HepG2 (cell line): Measurements from ENCODE around the gene BFSP1. TPM values are rescaled to one million over a fixed set of nuclear protein-coding genes. Genes with fewer than 3 reads are reported as not detected.

Source experiments
- CHD2 ChIP-seq: IDR thresholded peaks from 2 replicates; pipeline ENCODE4 v1.6.1; 2011; ENCODE audit warnings: low read depth, low read length, improper control_type of control experiment
- ETS1 ChIP-seq: sonication (generic); formaldehyde crosslinking; IDR thresholded peaks from 2 replicates; pipeline ENCODE4 v1.4.0; 2020; ENCODE audit warnings: missing genetic modification reagents
- KLF15 ChIP-seq: sonication (generic); formaldehyde crosslinking; IDR thresholded peaks from 2 replicates; pipeline ENCODE4 v1.8.1; 2023; ENCODE audit warnings: borderline replicate concordance, mild to moderate bottlenecking, inconsistent platforms, missing genetic modification reagents, mixed read lengths
- MLX ChIP-seq: IDR thresholded peaks from 2 replicates; pipeline ENCODE4 v1.6.1; 2016
- MXD3 ChIP-seq: IDR thresholded peaks from 2 replicates; pipeline ENCODE4 v1.6.1; 2016; ENCODE audit warnings: mild to moderate bottlenecking, missing biosample characterization, missing genetic modification reagents
- PATZ1 ChIP-seq: sonication (generic); formaldehyde crosslinking; IDR thresholded peaks from 2 replicates; pipeline ENCODE4 v1.4.0; 2020; ENCODE audit warnings: missing genetic modification reagents
- PAWR ChIP-seq: sonication (generic); formaldehyde crosslinking; IDR thresholded peaks from 2 replicates; pipeline ENCODE4 v1.4.0; 2020; ENCODE audit warnings: missing genetic modification reagents, mild to moderate bottlenecking, borderline replicate concordance
- POGK ChIP-seq: sonication (generic); formaldehyde crosslinking; conservative IDR thresholded peaks from 2 replicates; pipeline ENCODE4 v1.8.0; 2022; ENCODE audit warnings: mild to moderate bottlenecking, moderate library complexity, missing genetic modification reagents
- POLR2AphosphoS5 ChIP-seq: IDR thresholded peaks from 2 replicates; pipeline ENCODE4 v1.6.1; 2012; ENCODE audit warnings: low read depth, low read length
- SMC3 ChIP-seq: IDR thresholded peaks from 2 replicates; pipeline ENCODE4 v1.6.1; 2011; ENCODE audit warnings: low read length, improper control_type of control experiment
- SP1 ChIP-seq, 2 experiments: fragments of 450-650 bp in 1 of 2; sonication (generic) in 1 of 2; formaldehyde crosslinking in 1 of 2; IDR thresholded peaks; 2 replicates each; pipeline versions ENCODE4 v1.4.0 to v1.6.1; 2016 to 2020; ENCODE audit warnings: missing genetic modification reagents in 1 of 2
- SP140L ChIP-seq: sonication (generic); formaldehyde crosslinking; IDR thresholded peaks from 2 replicates; pipeline ENCODE4 v1.4.0; 2020; ENCODE audit warnings: missing genetic modification reagents, borderline replicate concordance
- STAG1 ChIP-seq: sonication (generic); formaldehyde crosslinking; IDR thresholded peaks from 2 replicates; pipeline ENCODE4 v1.4.0; 2020; ENCODE audit warnings: missing genetic modification reagents
- THAP11 ChIP-seq: IDR thresholded peaks from 2 replicates; pipeline ENCODE4 v1.6.1; 2016; ENCODE audit warnings: missing biosample characterization, missing genetic modification reagents
- YY1 ChIP-seq: IDR thresholded peaks from 2 replicates; pipeline ENCODE4 v1.6.1; 2011; ENCODE audit warnings: low read length, low read depth, moderate library complexity, mild to moderate bottlenecking; ENCODE audit not compliant: insufficient read depth, insufficient replicate concordance
- ZNF20 ChIP-seq: sonication (generic); formaldehyde crosslinking; IDR thresholded peaks from 2 replicates; pipeline ENCODE4 v1.4.0; 2020; ENCODE audit warnings: mild to moderate bottlenecking, moderate library complexity, missing genetic modification reagents
- ZNF207 ChIP-seq: fragments of 450-650 bp; IDR thresholded peaks from 2 replicates; pipeline ENCODE4 v1.6.1; 2016; ENCODE audit warnings: antibody characterized with exemption, borderline replicate concordance
- ZNF230 ChIP-seq: sonication (generic); formaldehyde crosslinking; IDR thresholded peaks from 2 replicates; pipeline ENCODE4 v1.4.0; 2020; ENCODE audit warnings: mild to moderate bottlenecking, missing genetic modification reagents
- ZNF232 ChIP-seq: sonication (generic); formaldehyde crosslinking; IDR thresholded peaks from 2 replicates; pipeline ENCODE4 v1.4.0; 2020; ENCODE audit warnings: missing genetic modification reagents, borderline replicate concordance
- ZNF431 ChIP-seq: sonication (generic); formaldehyde crosslinking; IDR thresholded peaks from 2 replicates; pipeline ENCODE4 v1.9.0; 2022; ENCODE audit warnings: missing genetic modification reagents, low read depth, mild to moderate bottlenecking, borderline replicate concordance
- ZNF567 ChIP-seq: sonication (generic); formaldehyde crosslinking; IDR thresholded peaks from 2 replicates; pipeline ENCODE4 v1.8.1; 2023; ENCODE audit warnings: mild to moderate bottlenecking, missing genetic modification reagents, borderline replicate concordance
- ZNF766 ChIP-seq: sonication (generic); formaldehyde crosslinking; IDR thresholded peaks from 2 replicates; pipeline ENCODE4 v1.5.0; 2020; ENCODE audit warnings: missing genetic modification reagents, borderline replicate concordance
- ZNF883 ChIP-seq: sonication (generic); formaldehyde crosslinking; IDR thresholded peaks from 2 replicates; pipeline ENCODE4 v1.5.1; 2020; ENCODE audit warnings: mild to moderate bottlenecking, missing genetic modification reagents; ENCODE audit errors: not compliant biosample characterization
- ZSCAN9 ChIP-seq: IDR thresholded peaks from 2 replicates; pipeline ENCODE4 v1.6.1; 2016; ENCODE audit warnings: borderline replicate concordance
- polyA plus RNA-seq, 8 experiments: library from polyadenylated mRNA; depleted of rRNA in 3 of 8; stranded (reverse) in 7 of 8; unstranded in 1 of 8; fragments of >200 nt; fragmentation: Illumina TruSeq in 4 of 8; extraction: Trizol in 4 of 8; gene quantifications; 2 replicates each; pipeline versions ENCODE4 v1.2.1 to v1.2.3, GENCODE V29; 2011 to 2016; ENCODE audit warnings: low read depth in 4 of 8, missing spikeins in 1 of 8, mixed read lengths in 1 of 8; ENCODE audit not compliant: insufficient read depth in 1 of 8
- total RNA-seq, 5 experiments: library from RNA; depleted of rRNA; stranded (reverse); fragments of >200 nt; fragmentation: Illumina TruSeq; extraction: Trizol; gene quantifications; 2 replicates each; pipeline ENCODE4 v1.2.3, GENCODE V29; 2016; ENCODE audit warnings: low read depth in 1 of 5

Gene BFSP1
- total and polyA plus RNA-seq, 2 of the 13 experiments (the other 11 are each of a cell fraction or from before 2014, with no cell fraction given), result 0.22 to 0.26 TPM

GRCh38 chr20:17558154-17558940 is 27.2 kb upstream of the BFSP1 start (continued):
- TF ChIP-seq ETS1 (CRISPR knock-in tag), result no peak
- TF ChIP-seq ZNF207, result no peak
- TF ChIP-seq POGK, result no peak
- TF ChIP-seq SP140L (CRISPR knock-in tag), result no peak
- no peak for TF ChIP-seq CHD2
- TF ChIP-seq ZNF883 (CRISPR knock-in tag), result no peak
- no peak for TF ChIP-seq SP1 (IDR thresholded peaks at IDR 0.05)
- no peak for TF ChIP-seq SP1 (CRISPR knock-in tag; IDR thresholded peaks at IDR 0.05)
- TF ChIP-seq MLX (CRISPR knock-in tag), result no peak; the same call in 1 of the 2 replicates
- TF ChIP-seq ZNF431 (CRISPR knock-in tag), result no peak
- TF ChIP-seq YY1, result no peak
- no peak for TF ChIP-seq ZNF230 (CRISPR knock-in tag)
- no peak for TF ChIP-seq ZNF567 (CRISPR knock-in tag)
- no peak for TF ChIP-seq ZNF232 (CRISPR knock-in tag)
- TF ChIP-seq KLF15 (CRISPR knock-in tag), result no peak
- no peak for TF ChIP-seq ZNF20
- TF ChIP-seq ZNF766 (CRISPR knock-in tag), result no peak
- TF ChIP-seq PATZ1 (CRISPR knock-in tag), result 0 out of 2 replicates have a peak, but pooled peaks have one; percentile 15
- TF ChIP-seq SMC3, result no peak
- no peak for TF ChIP-seq STAG1 (CRISPR knock-in tag)
- no peak for TF ChIP-seq MXD3 (CRISPR knock-in tag)
- TF ChIP-seq ZSCAN9, result 0 out of 2 replicates have a peak, but pooled peaks have one; percentile 47
- TF ChIP-seq THAP11 (CRISPR knock-in tag), result no peak
- TF ChIP-seq POLR2AphosphoS5, result no peak
- no peak for TF ChIP-seq PAWR
